ENCODE measurements around the gene PDE4B. TPM values are rescaled to one million over a fixed set of nuclear protein-coding genes. Genes with fewer than 3 reads are reported as not detected.

Gene PDE4B
- polyA plus RNA-seq, 1 donor (not counting 4 experiments of a cell fraction or from before 2014, with no cell fraction given), result 0.29 TPM

- no peaks in the 10 kb centered on the region for H4K20me1 ChIP-seq (ENCODE audit: control insufficient read depth, extremely low read depth, insufficient read depth, low read length)
- no peak overlapping the region for H2AFZ ChIP-seq (ENCODE audit: control insufficient read depth, low read length)
- DNase-seq (ENCODE audit: low read depth, low spot score) (no peak), FAIRE-seq (no peak)
- TF ChIP-seq CTCF (optimal IDR thresholded peaks at IDR 0.05 in 1 of 3, IDR thresholded peaks at IDR 0.05 in 1 of 3, conservative IDR thresholded peaks at IDR 0.05 in 1 of 3; ENCODE audit: extremely low read depth in 1 of 3, insufficient read depth in 2 of 3, low read length in 3 of 3), result no peak
- no peak for TF ChIP-seq EZH2 (IDR thresholded peaks at IDR 0.05; ENCODE audit: low read length)
- H3K27me3 ChIP-seq (ENCODE audit: control insufficient read depth, extremely low read depth, insufficient read depth, low read length), result no peaks in the 10 kb centered on the region
- H3K36me3 ChIP-seq (ENCODE audit: control insufficient read depth in 2 of 2, extremely low read depth in 1 of 2, insufficient read depth in 2 of 2, low read length in 2 of 2), result no peaks in the 10 kb centered on the region
- no peak overlapping the region for H3K4me2 ChIP-seq (ENCODE audit: control insufficient read depth, extremely low read depth, insufficient read depth, low read depth, low read length)
- no peak overlapping the region for H3K27ac ChIP-seq (ENCODE audit: control insufficient read depth, insufficient read depth, low read length)
- H3K79me2 ChIP-seq (ENCODE audit: control insufficient read depth, insufficient read depth, low read length), result no peaks in the 10 kb centered on the region
- H3K9me3 ChIP-seq (ENCODE audit: control insufficient read depth, low read depth, low read length), result no peaks in the 10 kb centered on the region
- H3K4me1 ChIP-seq (ENCODE audit: control insufficient read depth, extremely low read depth, insufficient read depth, low read length), result no peaks in the 10 kb centered on the region
- no peaks in the 10 kb centered on the region for H3K9me1 ChIP-seq (ENCODE audit: control insufficient read depth, extremely low read depth, insufficient read depth, low read length)
- dilution Hi-C loops (cut with MboI; ENCODE audit: extremely low pct_ligation_motif_present, low sequenced_read_pairs), result no loop called here
- no peak overlapping the region for H3K4me3 ChIP-seq (ENCODE audit: control insufficient read depth in 2 of 3, extremely low read depth in 1 of 3, insufficient read depth in 2 of 3, low read depth in 1 of 3, low read length in 3 of 3)
- no peak overlapping the region for H3K9ac ChIP-seq (ENCODE audit: control insufficient read depth, extremely low read depth, insufficient read depth, low read length)
Measured at GRCh38 chr1:65759516-65759915, 33.2 kb upstream of the PDE4B start.

GRCh38 chr1:65762081-65762862 lies 30.4 kb upstream of the PDE4B start:
- H3K9me3 ChIP-seq (ENCODE audit: control insufficient read depth, low read depth, low read length), result no peaks in the 10 kb centered on the region
- no peak overlapping the region for H3K4me3 ChIP-seq (ENCODE audit: control insufficient read depth in 2 of 3, extremely low read depth in 1 of 3, insufficient read depth in 2 of 3, low read depth in 1 of 3, low read length in 3 of 3)
- DNase-seq (ENCODE audit: low read depth, low spot score) (no peak), FAIRE-seq (no peak)
- H3K9me1 ChIP-seq (ENCODE audit: control insufficient read depth, extremely low read depth, insufficient read depth, low read length), result no peaks in the 10 kb centered on the region
- no peaks in the 10 kb centered on the region for H3K36me3 ChIP-seq (ENCODE audit: control insufficient read depth in 2 of 2, extremely low read depth in 1 of 2, insufficient read depth in 2 of 2, low read length in 2 of 2)
- H3K27me3 ChIP-seq (ENCODE audit: control insufficient read depth, extremely low read depth, insufficient read depth, low read length), result no peaks in the 10 kb centered on the region
- no peak overlapping the region for H2AFZ ChIP-seq (ENCODE audit: control insufficient read depth, low read length)
- H3K79me2 ChIP-seq (ENCODE audit: control insufficient read depth, insufficient read depth, low read length), result no peaks in the 10 kb centered on the region
- no peak overlapping the region for H3K9ac ChIP-seq (ENCODE audit: control insufficient read depth, extremely low read depth, insufficient read depth, low read length)
- H3K4me2 ChIP-seq (ENCODE audit: control insufficient read depth, extremely low read depth, insufficient read depth, low read depth, low read length), result no peak overlapping the region
- TF ChIP-seq EZH2 (IDR thresholded peaks at IDR 0.05; ENCODE audit: low read length) (no peak), CTCF (optimal IDR thresholded peaks at IDR 0.05 in 1 of 3, IDR thresholded peaks at IDR 0.05 in 1 of 3, conservative IDR thresholded peaks at IDR 0.05 in 1 of 3; ENCODE audit: extremely low read depth in 1 of 3, insufficient read depth in 2 of 3, low read length in 3 of 3) (no peak)
- H3K27ac ChIP-seq (ENCODE audit: control insufficient read depth, insufficient read depth, low read length), result no peak overlapping the region
- H4K20me1 ChIP-seq (ENCODE audit: control insufficient read depth, extremely low read depth, insufficient read depth, low read length), result no peaks in the 10 kb centered on the region
- H3K4me1 ChIP-seq (ENCODE audit: control insufficient read depth, extremely low read depth, insufficient read depth, low read length), result no peaks in the 10 kb centered on the region
- dilution Hi-C loops (cut with MboI; ENCODE audit: extremely low pct_ligation_motif_present, low sequenced_read_pairs), result no loop called here

Data from keratinocyte (primary cell).